SK-N-SH (cell line): ENCODE measurements around the gene PRKCB. TPM values are rescaled to one million over a fixed set of nuclear protein-coding genes. Genes with fewer than 3 reads are reported as not detected.

ENCODE experiments used
- CTCF ChIA-PET: fragments of 300-600, 350-600 bp; formaldehyde crosslinking; extraction: SDS; loops from one replicate; lab custom pipeline; 2021; lab: Yijun Ruan, JAX
- POLR2A ChIA-PET: fragments of 350-600 bp; sonication (Branson Sonifier 250); formaldehyde crosslinking; extraction: SDS; loops from one replicate; lab custom pipeline; 2020; ENCODE audit warnings: antibody characterized with exemption, inconsistent platforms; lab: Yijun Ruan, JAX
- DNase-seq: peaks from one replicate; pipeline ENCODE4 v3.0.0; 2012
- H2AFZ ChIP-seq: fragments of 200-600 bp; sonication (generic); 2 replicates; pipeline ENCODE4 v1.8.1; 2016; ENCODE audit warnings: antibody characterized with exemption, mild to moderate bottlenecking, low read depth
- H3F3A ChIP-seq: fragments of 200-600 bp; sonication (generic); replicated peaks from 2 replicates; pipeline ENCODE3; 2016; ENCODE audit warnings: antibody characterized with exemption, mild to moderate bottlenecking; ENCODE audit not compliant: insufficient read depth
- H3K27ac ChIP-seq, 2 experiments: fragments of 200-500 bp in 1 of 2; fragments of 200-600 bp in 1 of 2; sonication (Bioruptor generic) in 1 of 2; sonication (generic), shearing (Covaris generic) in 1 of 2; 2 replicates each; pipeline versions ENCODE4 v1.5.1 to v1.6.1; 2014 to 2016; ENCODE audit warnings: low read depth in 2 of 2, inconsistent platforms in 1 of 2, low read length in 1 of 2, mild to moderate bottlenecking in 1 of 2, mixed read lengths in 1 of 2
- H3K27me3 ChIP-seq: fragments of 200-600 bp; sonication (generic), shearing (Covaris generic); 2 replicates; pipeline ENCODE4 v1.6.1; 2016; ENCODE audit warnings: mixed run types; ENCODE audit not compliant: insufficient read depth
- H3K36me3 ChIP-seq, 2 experiments: fragments of 200-500 bp in 1 of 2; fragments of 200-600 bp in 1 of 2; sonication (Bioruptor generic) in 1 of 2; sonication (generic) in 1 of 2; replicated peaks in 1 of 2; 2 replicates each; pipeline versions ENCODE3 to v1.5.1; 2014 to 2016; ENCODE audit warnings: low read length in 1 of 2, mild to moderate bottlenecking in 1 of 2; ENCODE audit not compliant: insufficient read depth in 2 of 2, control insufficient read depth in 1 of 2
- H3K4me1 ChIP-seq, 2 experiments: fragments of 200-500 bp in 1 of 2; fragments of 200-600 bp in 1 of 2; sonication (Bioruptor generic) in 1 of 2; sonication (generic), shearing (Covaris generic) in 1 of 2; 2 replicates each; pipeline versions ENCODE4 v1.5.1 to v1.6.1; 2014 to 2016; ENCODE audit warnings: low read depth in 1 of 2, low read length in 1 of 2, mixed run types in 1 of 2; ENCODE audit not compliant: insufficient read depth in 2 of 2, control insufficient read depth in 1 of 2
- H3K4me2 ChIP-seq: fragments of 200-600 bp; sonication (generic), shearing (Covaris generic); 2 replicates; pipeline ENCODE4 v1.6.1; 2017; ENCODE audit warnings: mixed run types
- H3K4me3 ChIP-seq, 2 experiments: fragments of 200-500 bp in 1 of 2; fragments of 200-600 bp in 1 of 2; sonication (Bioruptor generic) in 1 of 2; sonication (generic), shearing (Covaris generic) in 1 of 2; 2 replicates each; pipeline versions ENCODE4 v1.5.1 to v1.8.1; 2014 to 2016; ENCODE audit warnings: low read depth in 2 of 2, inconsistent platforms in 1 of 2, low read length in 1 of 2, mild to moderate bottlenecking in 1 of 2, mixed read lengths in 1 of 2, moderate library complexity in 1 of 2
- H3K79me2 ChIP-seq: fragments of 200-600 bp; sonication (generic); 2 replicates; pipeline ENCODE4 v1.8.1; 2017; ENCODE audit warnings: mild to moderate bottlenecking; ENCODE audit not compliant: insufficient read depth
- H3K9ac ChIP-seq: fragments of 200-600 bp; sonication (generic); 2 replicates; pipeline ENCODE4 v1.6.1; 2017; ENCODE audit warnings: mixed run types
- H3K9me2 ChIP-seq: fragments of 200-600 bp; sonication (generic); 2 replicates; pipeline ENCODE4 v1.6.1; 2017; ENCODE audit warnings: mixed run types
- H3K9me3 ChIP-seq: fragments of 200-600 bp; sonication (generic); 2 replicates; pipeline ENCODE4 v1.6.1; 2017; ENCODE audit warnings: mixed run types, mild to moderate bottlenecking, moderate library complexity
- H4K20me1 ChIP-seq: fragments of 200-600 bp; sonication (generic); 2 replicates; pipeline ENCODE4 v1.6.1; 2017; ENCODE audit warnings: mild to moderate bottlenecking, mixed run types; ENCODE audit not compliant: insufficient read depth
- ELF1 ChIP-seq: IDR thresholded peaks from 2 replicates; pipeline ENCODE4 v1.4.0; 2012
- EZH2phosphoT487 ChIP-seq: fragments of 200-600 bp; sonication (generic); IDR thresholded peaks from 2 replicates; pipeline ENCODE4 v1.6.1; 2017; ENCODE audit warnings: low read depth, mixed run types, mild to moderate bottlenecking, antibody characterized with exemption, moderate library complexity, borderline replicate concordance
- FOXJ3 ChIP-seq: sonication (generic); formaldehyde crosslinking; IDR thresholded peaks from 2 replicates; pipeline ENCODE4 v1.5.1; 2020; ENCODE audit warnings: mild to moderate bottlenecking, missing genetic modification reagents
- IRF3 ChIP-seq: fragments of 150-350 bp; IDR thresholded peaks from 2 replicates; pipeline ENCODE4 v1.6.1; 2016; ENCODE audit warnings: mild to moderate bottlenecking, low read depth, low read length
- RAD21 ChIP-seq: IDR thresholded peaks from 2 replicates; pipeline ENCODE4 v1.6.1; 2012; ENCODE audit warnings: mild to moderate bottlenecking, low read length
- RCOR1 ChIP-seq: fragments of 150-350 bp; IDR thresholded peaks from 2 replicates; pipeline ENCODE4 v1.6.1; 2017; ENCODE audit warnings: antibody characterized with exemption, low read length
- RXRA ChIP-seq: IDR thresholded peaks from 2 replicates; pipeline ENCODE4 v1.4.0; 2012; ENCODE audit warnings: low read depth, mild to moderate bottlenecking, borderline replicate concordance
- SIN3A ChIP-seq: IDR thresholded peaks from 2 replicates; pipeline ENCODE4 v1.6.1; 2012; ENCODE audit warnings: low read depth, mild to moderate bottlenecking, low read length, moderate library complexity, borderline replicate concordance
- TCF12 ChIP-seq: IDR thresholded peaks from 2 replicates; pipeline ENCODE4 v1.4.0; 2012
- TEAD4 ChIP-seq: IDR thresholded peaks from 2 replicates; pipeline ENCODE4 v1.4.0; 2012; ENCODE audit warnings: mild to moderate bottlenecking, borderline replicate concordance; ENCODE audit not compliant: insufficient read depth
- USF1 ChIP-seq: IDR thresholded peaks from 2 replicates; pipeline ENCODE4 v1.4.0; 2012; ENCODE audit warnings: low read depth, borderline replicate concordance
- YY1 ChIP-seq: IDR thresholded peaks from 2 replicates; pipeline ENCODE4 v1.4.0; 2012; ENCODE audit warnings: low read depth, mild to moderate bottlenecking
- WGBS: methylation state at CpG from one replicate; pipeline ENCODE4 v1.1.6; 2017; ENCODE audit warnings: low lambda C conversion rate; 5-methylcytosine and 5-hydroxymethylcytosine counted together
- polyA plus RNA-seq, 3 experiments: library from polyadenylated mRNA; depleted of rRNA; stranded (reverse); fragments of >200 nt; gene quantifications; 2 replicates each; pipeline ENCODE4 v1.2.3, GENCODE V29; 2012
- TF ChIP-seq, protein P1 (sequence below): fragments of 200-600 bp; sonication (generic); IDR thresholded peaks from 2 replicates; pipeline ENCODE4 v1.6.1; 2017; ENCODE audit warnings: antibody characterized with exemption, mild to moderate bottlenecking, moderate library complexity
- TF ChIP-seq, protein P2 (sequence below): fragments of 150-350 bp; IDR thresholded peaks from 2 replicates; pipeline ENCODE4 v1.6.1; 2017; ENCODE audit warnings: antibody characterized with exemption, low read length, low read depth, borderline replicate concordance

PRKCB gene
- polyA plus RNA-seq, 1 of the 3 experiments (the other 2 are of a cell fraction) = 0.12 TPM

- Histone ChIP-seq H3K27ac (no peak overlapping the region), H3K27me3 (no peaks in the 10 kb centered on the region), H3K9me2 (no peaks in the 10 kb centered on the region), H3K9me3 (no peaks in the 10 kb centered on the region), H4K20me1 (no peaks in the 10 kb centered on the region), H3K36me3 (no peaks in the 10 kb centered on the region), H3K79me2 (no peaks in the 10 kb centered on the region), H2AFZ (no peak overlapping the region), H3K9ac (no peak overlapping the region), H3K4me3 (no peak overlapping the region), H3K4me1 (no peaks in the 10 kb centered on the region; a peak in 1 of 4 replicates), H3K4me2 (no peak overlapping the region), H3F3A (no peaks in the 10 kb centered on the region)
- WGBS = 20% methylated on average over 13 of the region's 13 CpGs
- no peak for TF ChIP-seq YY1
- TF ChIP-seq IRF3 = no peak
- no peak for TF ChIP-seq USF1
- no peak for TF ChIP-seq TCF12
- TF ChIP-seq, protein P1, sequence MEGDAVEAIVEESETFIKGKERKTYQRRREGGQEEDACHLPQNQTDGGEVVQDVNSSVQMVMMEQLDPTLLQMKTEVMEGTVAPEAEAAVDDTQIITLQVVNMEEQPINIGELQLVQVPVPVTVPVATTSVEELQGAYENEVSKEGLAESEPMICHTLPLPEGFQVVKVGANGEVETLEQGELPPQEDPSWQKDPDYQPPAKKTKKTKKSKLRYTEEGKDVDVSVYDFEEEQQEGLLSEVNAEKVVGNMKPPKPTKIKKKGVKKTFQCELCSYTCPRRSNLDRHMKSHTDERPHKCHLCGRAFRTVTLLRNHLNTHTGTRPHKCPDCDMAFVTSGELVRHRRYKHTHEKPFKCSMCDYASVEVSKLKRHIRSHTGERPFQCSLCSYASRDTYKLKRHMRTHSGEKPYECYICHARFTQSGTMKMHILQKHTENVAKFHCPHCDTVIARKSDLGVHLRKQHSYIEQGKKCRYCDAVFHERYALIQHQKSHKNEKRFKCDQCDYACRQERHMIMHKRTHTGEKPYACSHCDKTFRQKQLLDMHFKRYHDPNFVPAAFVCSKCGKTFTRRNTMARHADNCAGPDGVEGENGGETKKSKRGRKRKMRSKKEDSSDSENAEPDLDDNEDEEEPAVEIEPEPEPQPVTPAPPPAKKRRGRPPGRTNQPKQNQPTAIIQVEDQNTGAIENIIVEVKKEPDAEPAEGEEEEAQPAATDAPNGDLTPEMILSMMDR = no peak
- TF ChIP-seq RXRA = no peak
- no peak for TF ChIP-seq TEAD4
- TF ChIP-seq EZH2phosphoT487 = no peak
- TF ChIP-seq, protein P2, sequence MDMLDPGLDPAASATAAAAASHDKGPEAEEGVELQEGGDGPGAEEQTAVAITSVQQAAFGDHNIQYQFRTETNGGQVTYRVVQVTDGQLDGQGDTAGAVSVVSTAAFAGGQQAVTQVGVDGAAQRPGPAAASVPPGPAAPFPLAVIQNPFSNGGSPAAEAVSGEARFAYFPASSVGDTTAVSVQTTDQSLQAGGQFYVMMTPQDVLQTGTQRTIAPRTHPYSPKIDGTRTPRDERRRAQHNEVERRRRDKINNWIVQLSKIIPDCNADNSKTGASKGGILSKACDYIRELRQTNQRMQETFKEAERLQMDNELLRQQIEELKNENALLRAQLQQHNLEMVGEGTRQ = no peak
- TF ChIP-seq ELF1 = no peak
- TF ChIP-seq FOXJ3 (CRISPR knock-in tag) = no peak
- no peak for TF ChIP-seq SIN3A
- no peak for TF ChIP-seq RAD21
- no peak for TF ChIP-seq RCOR1
- ChIA-PET POLR2A (no interaction called here), CTCF (no interaction called here)
- no peak for DNase-seq
Observed at GRCh38 chr16:23901178-23902033, 65.6 kb downstream of the PRKCB start.
